GM10266 (cell line): ENCODE results near the gene DBF4B.

Experiments
- DNase-seq: peaks from one replicate; pipeline ENCODE4 v3.0.0; 2012; ENCODE audit errors: extremely low spot score
- TF ChIP-seq, protein P1 (sequence below): IDR thresholded peaks from 2 replicates; pipeline ENCODE4 v1.5.1; 2012; ENCODE audit warnings: mild to moderate bottlenecking, low read depth; ENCODE audit not compliant: control insufficient read depth, insufficient read depth; ENCODE audit errors: missing control alignments

Gene DBF4B

GRCh38 chr17:44781551-44782325, 73.3 kb downstream of the DBF4B start:
- DNase-seq, result no peak
- TF ChIP-seq, protein P1, sequence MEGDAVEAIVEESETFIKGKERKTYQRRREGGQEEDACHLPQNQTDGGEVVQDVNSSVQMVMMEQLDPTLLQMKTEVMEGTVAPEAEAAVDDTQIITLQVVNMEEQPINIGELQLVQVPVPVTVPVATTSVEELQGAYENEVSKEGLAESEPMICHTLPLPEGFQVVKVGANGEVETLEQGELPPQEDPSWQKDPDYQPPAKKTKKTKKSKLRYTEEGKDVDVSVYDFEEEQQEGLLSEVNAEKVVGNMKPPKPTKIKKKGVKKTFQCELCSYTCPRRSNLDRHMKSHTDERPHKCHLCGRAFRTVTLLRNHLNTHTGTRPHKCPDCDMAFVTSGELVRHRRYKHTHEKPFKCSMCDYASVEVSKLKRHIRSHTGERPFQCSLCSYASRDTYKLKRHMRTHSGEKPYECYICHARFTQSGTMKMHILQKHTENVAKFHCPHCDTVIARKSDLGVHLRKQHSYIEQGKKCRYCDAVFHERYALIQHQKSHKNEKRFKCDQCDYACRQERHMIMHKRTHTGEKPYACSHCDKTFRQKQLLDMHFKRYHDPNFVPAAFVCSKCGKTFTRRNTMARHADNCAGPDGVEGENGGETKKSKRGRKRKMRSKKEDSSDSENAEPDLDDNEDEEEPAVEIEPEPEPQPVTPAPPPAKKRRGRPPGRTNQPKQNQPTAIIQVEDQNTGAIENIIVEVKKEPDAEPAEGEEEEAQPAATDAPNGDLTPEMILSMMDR, result no peak

DNA sequence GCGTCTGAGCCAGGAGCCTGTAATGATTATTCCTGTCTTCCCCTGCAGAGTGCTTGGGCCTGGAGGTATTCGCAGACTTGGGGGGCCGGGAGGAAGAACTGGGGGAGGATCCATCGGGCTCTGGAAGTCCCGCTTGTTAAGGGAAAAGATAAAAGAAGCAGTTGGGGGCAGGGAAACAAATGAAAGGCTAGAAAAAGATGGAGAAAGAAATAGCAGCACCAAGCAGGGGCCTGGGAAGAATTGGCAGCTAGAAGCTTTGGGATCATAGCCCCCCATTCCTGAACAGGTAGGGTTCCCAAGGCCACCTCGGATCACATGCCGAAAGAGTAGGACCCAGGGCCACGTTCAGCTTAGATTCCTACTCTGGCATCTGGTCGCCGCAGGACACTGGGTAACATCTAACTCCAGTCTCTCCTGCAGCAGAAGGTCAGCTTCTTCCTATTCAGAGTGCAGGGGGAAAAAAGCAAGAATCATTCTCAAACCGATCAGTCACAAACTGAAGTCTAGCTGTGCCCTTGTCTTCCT, 73.9 kb downstream of the DBF4B start:
- TF ChIP-seq, protein P1, result no peak
- DNase-seq, result no peak

DNA sequence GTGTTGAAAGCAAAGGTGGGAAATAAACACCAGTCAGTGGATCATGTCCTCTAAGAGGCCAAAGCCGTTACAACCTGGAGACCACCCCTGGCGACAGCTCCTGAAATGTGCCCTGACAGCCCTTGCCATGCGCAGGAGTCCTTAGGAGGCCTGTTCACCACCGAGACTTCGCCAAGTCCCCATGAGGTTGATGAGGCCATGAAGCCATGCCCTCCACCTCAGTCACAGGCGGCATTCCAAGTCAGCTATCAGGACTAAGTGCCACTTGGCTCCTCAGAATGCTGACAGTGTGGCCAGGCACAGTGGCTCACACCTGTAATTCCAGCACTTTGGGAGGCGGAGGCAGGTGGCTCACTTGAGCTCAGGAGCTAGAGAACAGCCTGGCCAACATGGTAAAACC, 77.5 kb downstream of the DBF4B start:
- TF ChIP-seq, protein P1, result no peak
- no peak for DNase-seq

DNA sequence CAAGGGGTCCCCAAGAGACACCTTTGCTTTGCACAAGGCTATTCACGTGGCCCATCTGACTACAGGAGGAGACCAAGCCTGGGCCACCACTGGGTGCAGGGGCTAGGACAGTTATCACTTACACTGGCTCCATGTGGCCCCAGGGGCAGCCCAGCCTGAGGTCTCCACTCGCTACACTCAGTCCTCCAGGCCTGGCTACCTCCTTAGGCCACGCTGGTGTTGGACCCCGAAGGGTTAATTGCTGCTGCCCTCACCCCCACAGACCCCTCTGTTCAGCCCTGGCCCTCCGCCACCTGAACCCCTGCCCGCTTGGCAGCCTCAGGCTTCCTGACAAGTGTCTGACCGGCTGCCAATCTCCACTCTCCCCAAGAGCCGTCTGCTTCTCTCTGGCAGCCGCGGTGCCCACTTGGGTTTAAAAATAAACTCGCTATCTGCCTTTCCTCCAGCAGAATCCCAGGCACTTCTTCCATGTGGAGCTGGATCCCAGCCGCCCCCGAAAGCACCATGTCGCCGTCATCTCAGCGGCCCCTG, 78.2 kb downstream of the DBF4B start:
- TF ChIP-seq, protein P1, result no peak
- DNase-seq, result no peak

DNA sequence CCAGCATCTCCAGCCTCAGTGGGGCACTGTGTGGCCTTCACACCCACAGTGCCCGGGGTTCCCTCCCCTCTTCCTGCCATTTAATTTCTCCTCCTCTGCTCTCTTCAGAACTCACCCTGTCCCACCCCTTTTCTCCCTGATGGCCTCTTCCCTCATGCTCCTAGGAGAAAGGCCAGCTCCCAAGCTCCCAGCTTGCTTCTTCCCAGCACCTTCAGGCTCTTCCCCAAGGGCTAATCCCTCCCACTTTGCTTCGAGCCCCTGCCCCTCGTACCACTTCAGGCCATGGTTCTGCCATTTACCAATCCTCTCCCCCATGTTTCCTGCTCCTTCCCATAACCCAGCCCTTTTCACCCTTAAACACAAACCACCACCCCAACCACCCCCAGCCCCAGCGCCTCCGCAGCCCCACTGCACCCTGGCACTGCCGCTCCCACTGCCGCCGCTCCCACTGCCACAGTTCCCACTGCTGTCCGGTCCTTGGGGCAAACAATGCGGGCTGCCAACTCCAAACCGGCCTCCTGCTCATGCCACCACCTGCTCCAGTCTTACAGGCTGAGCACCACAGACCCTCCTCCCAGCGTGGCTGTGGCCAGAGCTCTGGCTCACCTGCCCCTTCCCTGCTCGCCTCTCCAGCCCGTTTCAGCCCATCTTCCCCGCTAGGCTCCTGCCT, 78.9 kb downstream of the DBF4B start:
- TF ChIP-seq, protein P1, result no peak

GRCh38 chr17:44788139-44788538, 79.7 kb downstream of the DBF4B start:
- DNase-seq, result no peak
- TF ChIP-seq, protein P1, result no peak

More for the DNA sequence above, 78.9 kb downstream of the DBF4B start:
- no peak for DNase-seq

GRCh38 chr17:44792276-44792675, 83.8 kb downstream of the DBF4B start:
- DNase-seq, result no peak
- TF ChIP-seq, protein P1, result no peak
